HUDEP-2 (cell line): ENCODE data around the gene MDH1B.
"Not testable (repeated sequence)": the region's sequence is repeated elsewhere in the genome, so short reads cannot be mapped to it uniquely, and the experiment has no call there.

ENCODE experiments used
- DNase-seq, 76 experiments: peaks; one replicate each; lab custom pipeline; 2025; ENCODE audit not compliant: unreplicated experiment in 76 of 76; lab: John Stamatoyannopoulos, UW

The MDH1B gene

GRCh38 chr2:206765242-206766056 is at the start of gene MDH1B, which contains the start of gene FASTKD2:
MDH1B (minus strand) TSS chr2:206765328; CDS start chr2:206765271, 57 bp downstream.
FASTKD2 (plus strand) TSS chr2:206765606; CDS start chr2:206766694, 1,088 bp downstream.
- peak in 74 of 76 experiments; percentile 33 to 90 (median 69) for DNase-seq

DNA sequence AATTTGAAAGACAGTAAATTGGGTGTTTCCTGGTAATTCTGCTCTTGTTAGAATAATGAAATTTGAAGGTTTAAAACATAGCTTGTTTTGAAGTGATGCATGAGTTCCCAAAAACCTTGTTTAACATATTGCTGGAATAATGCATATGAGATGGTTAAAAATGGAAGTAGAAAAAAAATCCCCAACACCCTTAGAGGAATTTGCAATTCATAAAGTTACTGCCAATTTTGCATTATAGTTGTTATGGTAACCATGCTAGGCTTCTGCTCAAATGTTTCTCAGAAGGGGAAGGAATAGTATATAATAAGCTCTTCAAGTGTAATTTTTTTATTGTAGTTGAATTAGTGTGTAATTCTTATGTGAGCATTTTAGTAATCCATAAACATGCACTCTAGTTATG is 49.4 kb upstream of the MDH1B start:
- no peak for DNase-seq

DNA sequence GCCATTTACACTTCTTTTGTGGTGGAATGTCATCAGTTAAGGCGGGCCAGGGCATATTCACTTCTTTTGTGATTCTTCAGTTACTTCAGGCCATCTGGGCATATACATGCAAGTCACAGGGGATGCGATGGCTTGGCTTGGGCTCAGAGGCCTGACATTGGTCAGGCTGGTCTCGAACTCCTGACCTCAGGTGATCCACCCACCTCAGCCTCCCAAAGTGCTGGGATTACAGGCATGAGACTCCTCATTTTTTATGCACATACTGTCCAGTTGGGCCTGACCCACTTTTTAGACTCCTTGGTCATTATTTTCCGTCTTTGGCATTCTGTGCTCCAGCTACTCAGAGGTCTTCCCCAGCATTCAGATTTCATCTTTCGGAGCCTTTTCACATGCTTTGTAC is 47.3 kb upstream of the MDH1B start:
- not testable (repeated sequence) for DNase-seq

GRCh38 chr2:206807624-206808023 is 42.5 kb upstream of the MDH1B start:
- not testable (repeated sequence) for DNase-seq

DNA sequence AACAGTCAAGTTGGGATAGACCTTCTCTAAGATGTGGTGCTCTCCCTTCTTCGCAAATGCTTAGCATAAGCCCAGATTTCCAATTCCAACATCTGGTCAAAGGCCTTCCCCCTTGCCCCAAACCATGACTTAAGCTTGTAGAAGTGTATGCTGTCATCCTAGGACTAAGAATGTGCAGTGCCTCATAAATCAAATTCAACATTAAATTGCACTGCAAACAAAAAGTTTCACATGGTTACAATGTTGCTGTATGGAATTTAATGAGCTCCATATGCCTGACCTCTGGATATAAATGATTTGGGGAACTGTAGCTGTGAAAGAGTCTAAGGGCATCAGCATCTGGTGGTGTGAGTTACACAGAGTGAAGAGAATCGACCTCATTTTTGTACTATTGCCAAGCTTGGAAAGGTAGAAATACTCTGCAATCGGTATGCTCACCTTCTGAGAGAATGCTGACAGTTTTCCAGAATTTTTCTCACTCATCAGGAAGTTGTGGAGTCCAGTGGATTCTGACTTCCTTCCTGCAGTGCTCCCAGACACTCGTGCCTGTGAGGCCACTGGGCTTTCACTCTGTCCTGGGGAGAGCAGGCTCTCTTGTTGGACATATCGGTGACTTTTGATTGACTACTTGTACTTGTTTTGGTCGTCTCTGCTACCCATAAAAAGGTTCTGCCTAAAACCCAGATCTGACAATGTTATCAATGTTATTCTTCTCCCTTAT is 40.9 kb upstream of the MDH1B start:
- DNase-seq: no peak

- DNase-seq: no peak
These were observed 39.2 kb upstream of the MDH1B start for GRCh38 chr2:206804326-206804725.

GRCh38 chr2:206802654-206803514 is 37.8 kb upstream of the MDH1B start:
- DNase-seq: no peak

GRCh38 chr2:206801418-206802189 is 36.5 kb upstream of the MDH1B start:
- no peak for DNase-seq

GRCh38 chr2:206800506-206801417 is 35.6 kb upstream of the MDH1B start:
- peak in 46 of 76 experiments; percentile 2 to 60 (median 24) for DNase-seq

GRCh38 chr2:206799083-206799482 is 34.0 kb upstream of the MDH1B start:
- DNase-seq: peak in 57 of 76 experiments; percentile 2 to 79 (median 34)

GRCh38 chr2:206798000-206798399 is 32.9 kb upstream of the MDH1B start:
- no peak for DNase-seq

- no peak for DNase-seq
These were observed 32.2 kb upstream of the MDH1B start for GRCh38 chr2:206797376-206797775.

- DNase-seq: no peak
These were observed 27.5 kb upstream of the MDH1B start for GRCh38 chr2:206792645-206793044.

GRCh38 chr2:206790311-206790935 is 25.3 kb upstream of the MDH1B start:
- DNase-seq: no peak

DNA sequence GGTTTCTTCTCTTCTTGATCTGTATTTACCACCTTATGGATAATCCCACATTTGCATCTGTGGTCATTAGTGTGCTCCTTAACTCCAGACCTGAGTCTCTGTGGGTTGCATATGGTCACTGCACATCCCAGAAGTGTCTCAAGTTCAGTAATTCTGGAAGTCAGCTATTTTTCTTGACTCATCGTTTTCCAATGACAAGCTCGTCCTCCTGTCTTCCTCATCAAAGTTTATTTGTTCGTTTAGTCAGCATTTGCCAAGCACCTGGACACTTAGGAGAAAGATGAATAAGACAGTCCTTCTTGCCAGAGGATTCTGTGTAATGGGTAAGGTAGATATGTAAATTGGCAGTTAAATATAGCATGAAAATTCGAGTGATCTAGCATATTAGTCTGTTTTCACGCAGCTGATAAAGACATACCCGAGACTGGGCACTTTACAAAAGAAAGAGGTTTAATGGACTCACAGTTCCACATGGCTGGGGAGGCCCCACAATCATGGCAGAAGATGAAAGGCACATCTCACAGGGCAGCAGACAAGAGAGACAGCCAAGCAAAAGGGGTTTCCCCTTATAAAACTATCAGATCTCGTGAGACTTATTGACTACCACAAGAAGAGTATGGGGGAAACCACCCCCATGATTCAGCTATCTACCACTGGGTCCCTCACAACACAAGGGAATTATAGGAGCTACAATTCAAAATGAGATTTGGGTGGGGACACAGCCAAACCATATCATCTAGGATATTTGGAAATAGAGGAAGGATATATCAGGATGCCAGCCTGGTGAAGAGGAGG is 19.6 kb upstream of the MDH1B start:
- no peak for DNase-seq

- DNase-seq: no peak
These were observed 18.6 kb upstream of the MDH1B start for GRCh38 chr2:206783718-206784117.

- no peak for DNase-seq
These were observed 15.5 kb upstream of the MDH1B start for GRCh38 chr2:206780671-206781070.

DNA sequence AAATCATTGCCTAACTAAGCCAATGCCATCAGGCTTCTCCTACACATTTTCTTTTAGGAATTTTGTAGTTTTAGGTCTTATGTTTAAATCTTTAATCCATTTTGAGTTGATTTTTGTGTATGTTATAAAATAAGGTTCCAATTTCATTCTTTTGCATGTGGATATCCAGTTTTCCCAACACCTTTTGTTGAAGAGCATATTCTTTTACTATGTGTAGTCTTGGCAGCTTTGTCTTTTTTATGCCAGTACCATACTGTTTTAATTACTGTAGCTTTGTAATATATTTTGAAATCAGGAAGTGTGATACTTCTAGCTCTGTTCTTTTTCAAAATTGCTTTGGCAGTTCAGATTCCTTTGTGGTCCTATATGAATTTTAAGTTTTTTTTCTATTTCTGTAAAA is 11.3 kb upstream of the MDH1B start:
- DNase-seq: no peak
